ENCODE measurements around the gene RAF1.

The RAF1 gene

DNA sequence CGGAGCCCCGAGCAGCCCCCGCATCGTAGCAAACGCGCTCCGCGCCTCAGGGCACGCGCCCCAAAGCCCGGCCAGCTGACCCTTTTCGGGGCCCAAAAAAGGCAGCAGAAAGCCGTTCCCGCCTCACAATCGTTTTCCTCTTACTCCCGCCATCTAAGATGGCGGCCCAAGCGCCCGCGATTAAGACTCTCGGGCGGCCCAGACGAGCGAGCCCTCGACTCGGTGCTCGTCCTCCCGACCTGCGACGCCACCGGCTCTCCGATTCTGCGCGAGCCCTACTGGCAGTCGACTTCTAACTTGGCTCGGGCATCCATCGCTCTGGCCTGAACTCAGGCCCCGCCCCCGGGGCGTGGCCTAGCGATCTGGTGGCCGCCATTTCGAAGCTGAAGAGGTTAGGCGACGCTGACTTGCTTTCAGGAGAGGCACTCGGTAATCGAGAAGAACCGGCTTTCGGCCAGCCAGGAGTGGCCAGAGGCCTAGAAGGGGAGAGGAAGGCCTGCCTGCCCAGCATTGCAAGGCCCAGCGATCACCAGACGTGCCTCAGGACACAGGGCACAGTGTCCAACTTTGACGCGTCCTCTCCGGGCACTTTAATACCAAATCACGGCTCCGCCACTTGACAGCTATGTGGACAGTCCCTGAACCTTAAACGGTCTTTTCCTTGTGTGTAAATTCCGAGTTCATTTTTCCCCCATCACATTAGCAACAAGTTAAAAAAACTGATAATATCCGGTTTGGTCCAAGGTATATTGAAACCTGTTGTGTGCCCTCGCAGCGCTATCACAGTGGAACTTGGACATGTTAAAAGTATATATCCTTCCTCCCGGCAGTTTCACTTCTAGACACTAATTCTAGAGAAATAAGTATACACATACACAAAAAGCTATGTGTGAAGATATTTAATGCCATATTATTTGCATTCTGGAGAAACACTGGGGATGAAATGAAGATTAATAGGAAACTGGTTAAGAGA is at the start of gene RAF1:
RAF1 (minus strand) TSS at position 182 of the 973 bp plus-strand sequence. CDS start 45,396 bp downstream, outside the sequence.
- TF ChIP-seq, protein P1, sequence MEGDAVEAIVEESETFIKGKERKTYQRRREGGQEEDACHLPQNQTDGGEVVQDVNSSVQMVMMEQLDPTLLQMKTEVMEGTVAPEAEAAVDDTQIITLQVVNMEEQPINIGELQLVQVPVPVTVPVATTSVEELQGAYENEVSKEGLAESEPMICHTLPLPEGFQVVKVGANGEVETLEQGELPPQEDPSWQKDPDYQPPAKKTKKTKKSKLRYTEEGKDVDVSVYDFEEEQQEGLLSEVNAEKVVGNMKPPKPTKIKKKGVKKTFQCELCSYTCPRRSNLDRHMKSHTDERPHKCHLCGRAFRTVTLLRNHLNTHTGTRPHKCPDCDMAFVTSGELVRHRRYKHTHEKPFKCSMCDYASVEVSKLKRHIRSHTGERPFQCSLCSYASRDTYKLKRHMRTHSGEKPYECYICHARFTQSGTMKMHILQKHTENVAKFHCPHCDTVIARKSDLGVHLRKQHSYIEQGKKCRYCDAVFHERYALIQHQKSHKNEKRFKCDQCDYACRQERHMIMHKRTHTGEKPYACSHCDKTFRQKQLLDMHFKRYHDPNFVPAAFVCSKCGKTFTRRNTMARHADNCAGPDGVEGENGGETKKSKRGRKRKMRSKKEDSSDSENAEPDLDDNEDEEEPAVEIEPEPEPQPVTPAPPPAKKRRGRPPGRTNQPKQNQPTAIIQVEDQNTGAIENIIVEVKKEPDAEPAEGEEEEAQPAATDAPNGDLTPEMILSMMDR (IDR thresholded peaks at IDR 0.05; ENCODE audit: low read depth, low read length) = no peak
- peak; percentile 97 for DNase-seq (ENCODE audit: extremely low read depth, low read depth)

DNA sequence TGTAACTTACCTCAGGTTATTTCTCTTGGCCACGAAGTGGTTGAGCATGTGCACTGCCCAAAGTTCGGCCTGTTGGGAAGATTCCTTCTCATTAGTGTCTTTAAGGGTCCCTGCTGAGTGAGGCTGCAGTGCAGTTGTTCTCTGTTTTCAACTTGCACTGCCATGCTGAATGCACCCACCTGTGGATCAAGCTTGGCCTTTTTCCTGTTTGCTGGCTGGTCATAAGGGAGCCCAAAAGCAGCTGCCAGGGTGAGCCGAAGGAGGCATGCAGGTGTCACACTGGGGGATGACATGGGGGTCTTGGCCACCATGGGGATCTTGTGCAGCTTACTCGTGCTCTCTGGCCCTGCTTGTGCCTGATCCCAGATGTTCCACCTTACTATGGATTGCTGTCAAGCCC is 46.1 kb upstream of the RAF1 start:
- TF ChIP-seq, protein P1 (IDR thresholded peaks at IDR 0.05; ENCODE audit: low read depth, low read length) = no peak
- no peak for DNase-seq (ENCODE audit: extremely low read depth, low read depth)

DNA sequence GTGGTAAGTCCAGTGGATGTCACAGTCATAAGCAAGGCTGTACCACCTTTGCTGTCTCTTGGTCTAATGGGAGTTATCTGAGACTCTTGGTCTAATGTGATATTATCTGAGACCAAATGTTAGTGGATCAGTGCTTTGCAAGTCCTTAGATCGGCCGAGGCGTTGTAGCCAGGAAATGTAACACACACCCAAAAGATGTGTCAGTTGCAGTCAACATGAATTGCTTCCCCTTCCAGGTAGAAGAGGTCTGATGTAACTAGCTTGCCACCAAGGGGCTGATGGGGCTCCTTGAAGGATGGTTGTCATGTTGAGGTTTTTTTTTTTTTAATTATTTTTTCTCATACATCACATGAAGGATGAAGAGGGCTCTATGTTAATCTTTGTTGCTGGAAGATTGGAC is 45.4 kb upstream of the RAF1 start:
- DNase-seq (ENCODE audit: extremely low read depth, low read depth) = no peak

DNA sequence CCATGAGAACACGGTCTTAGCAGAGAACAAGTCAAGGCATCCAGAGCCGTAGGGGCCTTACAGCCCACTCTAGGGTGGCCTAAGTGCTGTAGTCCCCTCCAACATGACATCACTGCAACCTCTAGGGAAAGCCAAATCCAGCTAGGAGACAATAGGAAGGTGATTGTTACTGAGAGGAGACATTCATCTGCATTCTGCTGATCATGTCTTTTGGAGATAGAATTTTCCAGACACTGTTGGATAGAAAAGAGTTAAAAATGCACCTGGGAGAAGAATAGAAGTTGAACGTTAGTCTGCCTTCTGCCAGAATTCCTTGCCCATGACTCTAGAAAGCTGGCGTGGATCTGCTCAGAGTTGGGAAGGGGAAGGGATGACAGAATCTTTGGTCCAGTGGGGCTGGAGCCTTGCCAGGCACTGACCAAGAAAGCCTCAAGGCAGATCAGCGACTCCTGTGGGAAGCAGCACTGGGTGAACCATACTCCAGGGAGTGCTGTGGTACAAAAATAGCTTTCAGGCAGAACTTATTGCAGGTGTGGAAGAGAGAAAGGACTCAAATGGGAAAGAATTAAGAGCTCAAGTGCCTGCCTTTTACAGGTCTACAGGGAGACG is 44.8 kb upstream of the RAF1 start:
- TF ChIP-seq, protein P1 (IDR thresholded peaks at IDR 0.05; ENCODE audit: low read depth, low read length) = peak; percentile 33
- DNase-seq (ENCODE audit: extremely low read depth, low read depth) = peak; percentile 54

More for the DNA sequence above, 45.4 kb upstream of the RAF1 start:
- TF ChIP-seq, protein P1 (IDR thresholded peaks at IDR 0.05; ENCODE audit: low read depth, low read length) = no peak

DNA sequence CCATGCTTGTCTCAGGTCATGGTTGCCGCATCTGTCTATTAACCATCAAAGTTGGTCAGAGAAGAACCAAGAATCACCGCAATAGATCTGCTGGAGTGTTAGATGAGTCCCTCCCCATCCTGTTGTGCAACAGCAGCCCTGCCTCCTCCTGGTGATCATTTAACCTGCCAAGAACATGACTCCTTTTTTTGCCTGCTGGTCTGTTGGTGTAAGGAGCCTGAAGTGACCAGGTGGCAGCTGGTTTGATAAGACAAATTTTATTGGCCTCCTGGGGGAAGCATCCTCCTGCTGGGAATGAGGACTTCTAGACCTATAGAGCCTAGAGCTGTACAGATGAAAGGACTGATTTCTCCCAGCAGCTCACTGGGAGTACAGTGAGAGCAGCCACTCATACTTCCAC is 43.5 kb upstream of the RAF1 start:
- TF ChIP-seq, protein P1 (IDR thresholded peaks at IDR 0.05; ENCODE audit: low read depth, low read length) = no peak
- no peak for DNase-seq (ENCODE audit: extremely low read depth, low read depth)

DNA sequence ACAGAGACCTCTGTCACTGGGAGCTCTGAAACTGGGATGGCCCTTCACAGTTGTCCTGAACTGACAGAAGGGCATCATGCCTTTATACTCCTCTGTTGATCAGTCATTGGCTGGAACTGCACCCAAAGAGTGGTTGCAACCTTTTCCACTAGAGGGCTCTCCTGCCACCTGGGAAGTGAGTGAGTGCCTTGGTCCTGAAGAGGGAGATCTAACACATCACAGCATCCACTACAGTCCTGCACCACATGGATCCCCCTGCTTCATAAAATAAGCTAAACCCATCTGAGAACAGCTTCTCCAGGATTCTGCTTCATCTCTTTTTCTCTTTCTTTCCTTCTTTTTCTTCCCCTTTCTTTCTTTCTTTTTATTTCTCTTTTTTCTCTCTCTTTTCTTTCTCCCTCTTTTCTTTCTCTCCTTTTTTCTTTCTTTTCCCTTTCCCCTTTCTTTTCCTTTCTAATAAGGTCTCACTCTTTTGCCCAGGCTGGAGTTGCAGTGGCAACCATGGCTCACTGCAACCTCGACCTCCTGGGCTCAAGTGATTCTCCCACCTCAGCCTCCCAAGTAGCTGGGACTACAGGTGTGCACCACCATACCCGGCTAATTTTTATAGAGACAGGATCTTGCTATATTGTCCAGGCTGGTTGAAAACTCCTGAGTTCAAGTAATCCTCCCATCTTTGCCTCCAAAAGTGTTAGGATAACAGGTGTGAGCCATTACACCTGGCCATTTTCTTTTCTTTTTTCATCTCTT is 42.8 kb upstream of the RAF1 start:
- no peak for DNase-seq (ENCODE audit: extremely low read depth, low read depth)
- TF ChIP-seq, protein P1 (IDR thresholded peaks at IDR 0.05; ENCODE audit: low read depth, low read length) = peak; percentile 75

Data from AG09319 (cell line).